Transverse colon (tissue), 4 donors: ENCODE data around the gene OR2V1. TPM values are rescaled to one million over a fixed set of nuclear protein-coding genes. Genes with fewer than 3 reads are reported as not detected.
"Not testable (repeated sequence)": the region's sequence is repeated elsewhere in the genome, so short reads cannot be mapped to it uniquely, and the experiment has no call there.

Experiments used
- DNase-seq: peaks from one replicate; pipeline ENCODE4 v3.0.0-alpha.2; 2019
- H3K27ac ChIP-seq, 4 donors: fragments of 200-600 bp; sonication (generic); 2 replicates each; pipeline ENCODE4 v1.5.1; 2016 to 2018; ENCODE audit warnings: inconsistent platforms in 4 of 4
- H3K27me3 ChIP-seq: fragments of 200-600 bp; sonication (generic); 2 replicates; pipeline ENCODE4 v1.5.1; 2017; ENCODE audit warnings: inconsistent platforms
- H3K36me3 ChIP-seq, 4 donors: fragments of 200-600 bp; sonication (generic); 2 replicates each; pipeline ENCODE4 v1.5.1; 2017 to 2019; ENCODE audit warnings: inconsistent platforms in 4 of 4
- H3K4me1 ChIP-seq, 4 donors: fragments of 200-600 bp; sonication (generic); 2 replicates each; pipeline ENCODE4 v1.5.1; 2017 to 2020; ENCODE audit warnings: inconsistent platforms in 4 of 4
- H3K4me3 ChIP-seq, 4 donors: fragments of 200-600 bp; sonication (generic); 1 replicate in 1 of 4; 2 replicates in 3 of 4; pipeline versions ENCODE4 v1.5.1 to v1.6.1; 2017 to 2019; ENCODE audit warnings: inconsistent platforms in 4 of 4
- H3K9me3 ChIP-seq, 2 donors: fragments of 200-600 bp; sonication (generic); 2 replicates each; pipeline ENCODE4 v1.5.1; 2017 to 2019; ENCODE audit warnings: inconsistent platforms in 2 of 2
- CTCF ChIP-seq, 5 experiments: fragments of 200-600 bp in 3 of 5; fragments of 450-650 bp in 2 of 5; sonication (generic) in 3 of 5; IDR thresholded peaks; 1 replicate in 2 of 5; 2 replicates in 3 of 5; pipeline ENCODE4 v1.5.1; 2016 to 2017; ENCODE audit warnings: antibody characterized with exemption in 5 of 5, inconsistent platforms in 3 of 5, mild to moderate bottlenecking in 2 of 5, moderate library complexity in 1 of 5
- EP300 ChIP-seq: sonication (generic); formaldehyde crosslinking; IDR thresholded peaks from one replicate; pipeline ENCODE4 v1.6.1; 2017; ENCODE audit warnings: antibody characterized with exemption, low read depth
- POLR2A ChIP-seq: fragments of 450-650 bp; IDR thresholded peaks from one replicate; pipeline ENCODE4 v1.6.1; 2016; ENCODE audit warnings: antibody characterized with exemption, mild to moderate bottlenecking, moderate library complexity
- POLR2AphosphoS5 ChIP-seq, 3 donors: sonication (generic); formaldehyde crosslinking; IDR thresholded peaks; one replicate each; pipeline ENCODE4 v1.6.1; 2016; ENCODE audit warnings: antibody characterized with exemption in 3 of 3
- WGBS, 2 donors: methylation state at CpG; one replicate each; pipeline ENCODE4 v1.1.5; 2018; ENCODE audit warnings: low coverage in 1 of 2; 5-methylcytosine and 5-hydroxymethylcytosine counted together
- in situ Hi-C, 4 donors: fragments of 200-750 bp; cut with MboI; loops; one replicate each; pipeline versions ENCODE4 v1.15.0 to v1.15.1; 2017; ENCODE audit warnings: low sequenced_read_pairs in 3 of 4, low pct_ligation_motif_present in 1 of 4, low pct_unique_long_range_greater_than_20kb in 1 of 4
- intact Hi-C: fragments of 100-400 bp; cut with DNase I; formaldehyde crosslinking; loops from one replicate; pipeline ENCODE4 v1.15.1; 2023; ENCODE audit warnings: low total_unique reads
- total RNA-seq, 4 donors: library from RNA; depleted of rRNA; stranded (reverse); fragments of >200 nt; gene quantifications; one replicate each; pipeline ENCODE4 v1.1.0, GENCODE V29; 2016

OR2V1 gene
- total RNA-seq, 4 donors from 2014 or later = not detected

DNA sequence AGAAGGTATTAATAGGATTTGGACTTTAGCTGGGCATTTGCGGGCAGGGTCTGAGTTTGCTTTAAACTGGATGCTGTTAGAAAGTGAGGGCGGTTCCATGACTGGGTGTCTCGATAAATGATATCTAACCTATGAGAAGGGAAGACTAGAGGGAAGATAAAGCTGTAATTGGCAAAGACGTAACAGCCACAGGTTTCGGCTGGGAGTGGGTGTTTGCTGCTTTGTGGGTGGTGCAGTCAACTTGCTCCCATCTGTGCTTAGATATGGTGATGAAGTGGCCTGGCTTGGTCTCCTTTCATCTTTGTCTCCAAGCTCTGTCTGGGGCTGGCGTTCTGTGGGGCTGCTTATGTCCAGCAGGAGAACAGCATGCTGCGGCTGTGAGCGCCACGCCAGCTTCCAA lies 23.3 kb downstream of the OR2V1 start:
- Histone ChIP-seq H3K4me3 (no peak overlapping the region), H3K27ac (no peak overlapping the region), H3K4me1 (no peaks in the 10 kb centered on the region), H3K9me3 (no peaks in the 10 kb centered on the region), H3K27me3 (peaks cover 88% of the 10 kb centered on the region), H3K36me3 (no peaks in the 10 kb centered on the region)
- intact Hi-C loops = no loop called here
- no peak for DNase-seq
- TF ChIP-seq CTCF (IDR thresholded peaks at IDR 0.05) (no peak), POLR2A (no peak), EP300 (no peak), POLR2AphosphoS5 (IDR thresholded peaks at IDR 0.05) (no peak)
- in situ Hi-C loops = no loop called here
- 70% methylated on average over 9 of the region's 9 CpGs; no CpG with 5 or more reads in 1 of the 2 donors for WGBS, 2 donors

DNA sequence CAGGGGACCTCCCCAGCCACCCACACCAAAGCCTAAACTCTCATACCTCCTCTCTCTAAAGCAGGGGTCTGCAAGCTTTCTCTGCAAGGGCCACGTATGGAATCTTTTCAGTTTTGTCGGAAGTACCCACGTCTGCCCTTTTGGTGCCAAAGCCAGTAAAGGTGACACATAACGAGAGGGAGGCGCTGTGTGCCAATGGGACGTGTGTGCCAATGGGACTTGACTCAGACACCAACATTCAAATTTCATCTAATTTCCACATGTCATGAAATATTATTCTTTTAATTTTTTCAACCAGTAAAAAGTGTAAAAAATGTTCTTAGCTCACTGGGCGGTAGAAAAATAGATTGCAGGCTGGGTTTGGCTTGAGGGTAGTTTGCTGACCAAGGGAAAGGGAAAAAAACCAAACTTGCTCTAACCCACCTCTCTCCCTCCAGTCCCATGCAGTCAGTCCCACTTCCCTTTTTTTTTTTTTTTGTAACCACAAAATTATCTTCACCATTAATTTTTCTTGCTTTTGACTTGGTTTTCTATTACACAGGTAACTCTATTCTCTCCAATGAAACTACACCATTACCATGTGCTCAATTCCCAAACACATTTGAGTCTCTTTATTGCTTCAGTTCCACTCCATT lies 25.5 kb downstream of the OR2V1 start:
- Histone ChIP-seq H3K4me3 (no peak overlapping the region), H3K27me3 (peaks cover 68% of the 10 kb centered on the region), H3K36me3 (no peaks in the 10 kb centered on the region), H3K27ac (no peak overlapping the region), H3K4me1 (peaks cover 0 to under 1% (median 0%) of the 10 kb centered on the region in 4 donors), H3K9me3 (no peaks in the 10 kb centered on the region)
- WGBS, 2 donors = 53 to 57% methylated on average over 5 to 7 of the region's 7 CpGs
- no peak for DNase-seq
- intact Hi-C loops = no loop called here
- in situ Hi-C loops = no loop called here
- TF ChIP-seq CTCF (IDR thresholded peaks at IDR 0.05) (no peak), EP300 (no peak), POLR2AphosphoS5 (IDR thresholded peaks at IDR 0.05) (no peak), POLR2A (no peak)

DNA sequence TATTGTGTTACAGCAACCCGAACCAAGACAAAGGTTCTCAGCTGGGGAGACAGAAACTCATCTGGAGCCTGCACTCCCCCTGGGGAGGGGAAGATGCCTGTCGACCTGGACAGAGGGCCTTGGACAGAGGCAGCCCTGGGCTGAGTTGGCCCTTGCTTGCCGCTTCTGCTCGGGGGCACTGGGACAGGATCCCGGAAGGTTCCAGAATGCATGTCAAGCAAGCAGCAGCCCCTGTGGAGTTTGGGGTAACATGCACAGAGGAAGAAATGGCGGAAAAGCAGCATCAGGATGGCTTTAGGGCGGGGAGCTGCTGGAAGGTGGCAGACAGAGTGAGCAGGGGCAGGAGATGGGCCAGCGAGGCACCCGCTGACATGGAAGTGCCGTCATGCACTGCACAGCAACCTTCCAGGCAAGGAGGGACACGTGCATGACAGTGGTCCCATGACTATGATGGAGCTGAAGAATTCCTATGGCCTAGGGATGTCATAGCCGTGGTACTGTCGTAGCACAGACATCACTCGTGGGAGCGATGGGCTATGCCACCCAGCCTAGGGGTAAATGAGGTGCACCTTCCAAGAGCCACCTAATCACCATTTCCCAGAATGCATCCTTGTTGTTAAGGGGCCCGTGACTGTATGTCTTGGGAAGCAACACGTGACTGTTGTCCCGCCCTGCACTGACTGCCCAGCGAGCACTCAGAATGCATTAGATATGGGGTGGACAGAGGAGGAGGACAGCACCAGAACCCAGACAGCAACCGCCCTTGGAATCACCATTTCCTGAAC lies 26.2 kb downstream of the OR2V1 start:
- H3K27me3 ChIP-seq = peaks cover 68% of the 10 kb centered on the region

GRCh38 chr5:181104259-181104568 lies 26.8 kb downstream of the OR2V1 start:
- DNase-seq, in situ Hi-C loops, H3K4me3 ChIP-seq, H3K9me3 ChIP-seq, H3K36me3 ChIP-seq, H3K4me1 ChIP-seq, H3K27ac ChIP-seq, intact Hi-C loops: not testable (repeated sequence)
- 10% methylated on average over 5 of the region's 5 CpGs; no CpG with 5 or more reads in 1 of the 2 donors for WGBS, 2 donors
- H3K27me3 ChIP-seq = peaks cover 68% of the 10 kb centered on the region

More for the DNA sequence above, 26.2 kb downstream of the OR2V1 start:
- H3K9me3 ChIP-seq, intact Hi-C loops, H3K27ac ChIP-seq, H3K4me3 ChIP-seq, DNase-seq, H3K36me3 ChIP-seq, H3K4me1 ChIP-seq, in situ Hi-C loops: not testable (repeated sequence)
- WGBS, 2 donors = 35 to 80% methylated on average over 1 to 10 of the region's 20 CpGs

DNA sequence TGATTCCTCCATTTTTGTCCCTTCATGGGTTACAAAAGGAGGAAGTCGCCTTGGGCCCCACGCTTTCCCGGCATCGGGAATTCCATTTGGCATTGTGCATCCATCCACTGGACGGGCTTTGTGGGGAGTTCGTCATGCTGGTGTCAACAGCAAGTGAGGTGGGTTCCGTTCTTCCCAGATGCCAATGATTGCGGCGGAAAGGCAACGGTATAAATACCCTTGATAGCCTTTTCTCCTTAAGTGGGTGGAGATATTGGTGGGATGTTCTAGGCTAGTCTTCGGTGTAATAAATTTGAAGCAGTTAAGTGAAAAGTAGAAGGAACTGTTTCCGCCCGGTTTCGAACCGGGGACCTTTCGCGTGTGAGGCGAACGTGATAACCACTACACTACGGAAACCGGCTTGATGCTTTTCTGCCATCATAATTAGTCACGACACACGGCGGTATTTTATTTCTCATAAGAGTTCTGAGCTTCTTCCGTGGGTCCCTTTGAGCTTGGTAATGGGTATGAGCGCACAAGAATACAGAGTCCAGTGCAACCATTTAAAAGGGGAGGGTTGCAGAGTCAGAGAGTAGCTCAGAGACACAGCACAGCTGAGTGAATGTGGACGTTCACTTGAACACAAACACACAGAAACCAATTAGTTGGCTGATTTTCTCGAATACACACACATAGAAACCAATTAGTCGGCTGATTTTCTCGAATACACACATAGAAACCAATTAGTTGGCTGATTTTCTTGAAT lies 28.9 kb downstream of the OR2V1 start:
- WGBS, 2 donors = no CpG with 5 or more reads among the region's 30 CpGs
- H3K4me1 ChIP-seq, in situ Hi-C loops, H3K9me3 ChIP-seq, DNase-seq, H3K27ac ChIP-seq, intact Hi-C loops, H3K36me3 ChIP-seq, H3K4me3 ChIP-seq: not testable (repeated sequence)
- peaks cover 56% of the 10 kb centered on the region for H3K27me3 ChIP-seq

- H3K4me1 ChIP-seq, in situ Hi-C loops, intact Hi-C loops, H3K9me3 ChIP-seq, H3K27ac ChIP-seq, H3K36me3 ChIP-seq, H3K4me3 ChIP-seq, DNase-seq: not testable (repeated sequence)
- no CpG with 5 or more reads among the region's 54 CpGs for WGBS, 2 donors
- H3K27me3 ChIP-seq = peaks cover 46% of the 10 kb centered on the region
Observed at GRCh38 chr5:181101030-181101641, 29.8 kb downstream of the OR2V1 start.
